ENCODE data around the gene SLC38A2.
"Not testable (repeated sequence)": the region's sequence is repeated elsewhere in the genome, so short reads cannot be mapped to it uniquely, and the experiment has no call there.

The SLC38A2 gene

DNA sequence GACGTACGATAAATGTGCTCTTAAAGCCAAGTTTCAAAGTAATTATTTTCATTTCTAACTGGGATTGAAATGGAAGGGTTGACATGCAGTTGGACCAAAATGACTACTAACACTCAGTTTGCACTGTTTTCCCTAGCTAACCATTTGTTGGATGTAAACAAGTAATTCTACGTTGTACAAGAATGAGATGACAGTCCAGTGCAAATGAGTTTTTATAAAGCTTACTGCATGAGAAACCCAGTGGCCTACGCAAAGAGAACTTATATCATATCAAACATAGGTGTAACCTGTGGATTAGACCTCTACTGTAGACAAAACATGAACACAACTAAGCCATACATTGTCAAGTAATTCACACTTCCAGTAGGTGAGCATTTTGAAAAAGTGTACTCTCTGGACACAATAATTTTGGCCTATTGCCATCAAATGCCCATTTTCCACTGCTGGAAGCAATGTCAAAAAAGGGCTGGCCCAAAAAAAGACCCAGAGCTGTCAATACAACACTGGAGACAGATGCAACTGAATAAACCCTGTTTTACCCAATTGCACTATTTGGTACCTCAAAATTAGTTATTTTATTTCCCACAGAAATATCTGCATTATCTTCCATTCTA, 12.8 kb downstream of the SLC38A2 start:
- DNase-seq: no peak

DNA sequence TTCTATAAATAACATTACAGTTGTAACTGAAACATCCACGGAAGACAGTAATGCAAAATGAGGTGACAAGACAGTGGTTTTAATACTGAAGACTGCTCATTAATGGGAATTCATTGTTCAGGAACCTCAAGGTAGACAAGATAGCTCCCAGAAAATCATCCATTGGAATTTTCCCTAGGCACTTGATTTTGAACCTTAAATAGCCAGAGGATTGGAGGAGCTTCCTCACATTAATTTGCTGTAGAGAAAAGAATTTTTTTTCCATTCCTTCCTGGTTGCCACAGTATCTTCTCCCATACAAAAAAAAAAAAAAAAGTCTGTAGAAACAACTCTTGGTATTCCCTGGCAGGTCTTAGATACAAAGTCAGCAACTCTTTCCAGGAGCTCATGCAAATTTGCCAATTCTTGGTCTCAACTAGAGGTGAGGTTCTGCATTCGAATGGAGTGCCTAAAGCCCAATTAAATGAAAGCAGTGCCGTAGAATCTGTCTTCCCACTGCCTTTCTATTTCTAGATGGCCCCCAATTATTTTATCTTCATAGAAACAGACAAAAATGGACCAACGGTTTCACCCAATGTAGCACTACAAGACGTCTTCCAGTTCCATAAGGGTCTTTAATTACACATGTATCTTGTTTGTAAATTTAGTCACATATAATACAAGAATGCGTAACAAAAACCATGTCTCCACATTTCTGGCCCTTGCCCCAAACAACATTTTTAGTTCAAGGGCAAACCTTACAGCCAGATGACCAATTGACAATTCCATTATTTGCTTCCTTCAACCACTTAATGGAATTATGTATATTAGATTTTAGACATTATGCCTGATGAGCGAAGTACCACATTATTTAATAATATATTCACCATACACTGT, 13.5 kb downstream of the SLC38A2 start:
- DNase-seq: no peak

DNA sequence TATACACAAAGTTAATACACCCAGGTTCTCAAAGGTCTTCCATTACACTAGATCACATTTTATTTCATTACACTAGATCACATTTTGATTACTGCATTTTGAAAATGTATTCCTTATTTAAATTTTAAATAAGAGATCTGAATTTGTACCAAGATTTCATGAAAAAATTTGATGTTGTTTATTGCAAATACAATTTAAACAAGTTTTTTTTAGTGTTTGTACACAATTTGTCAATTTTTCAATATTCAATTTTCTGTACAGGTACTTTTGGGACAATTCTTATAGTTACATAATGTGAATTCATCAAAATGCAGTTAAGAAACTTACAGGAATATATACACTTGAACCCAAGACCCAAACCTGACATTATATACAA, 14.3 kb downstream of the SLC38A2 start:
- DNase-seq: no peak

DNA sequence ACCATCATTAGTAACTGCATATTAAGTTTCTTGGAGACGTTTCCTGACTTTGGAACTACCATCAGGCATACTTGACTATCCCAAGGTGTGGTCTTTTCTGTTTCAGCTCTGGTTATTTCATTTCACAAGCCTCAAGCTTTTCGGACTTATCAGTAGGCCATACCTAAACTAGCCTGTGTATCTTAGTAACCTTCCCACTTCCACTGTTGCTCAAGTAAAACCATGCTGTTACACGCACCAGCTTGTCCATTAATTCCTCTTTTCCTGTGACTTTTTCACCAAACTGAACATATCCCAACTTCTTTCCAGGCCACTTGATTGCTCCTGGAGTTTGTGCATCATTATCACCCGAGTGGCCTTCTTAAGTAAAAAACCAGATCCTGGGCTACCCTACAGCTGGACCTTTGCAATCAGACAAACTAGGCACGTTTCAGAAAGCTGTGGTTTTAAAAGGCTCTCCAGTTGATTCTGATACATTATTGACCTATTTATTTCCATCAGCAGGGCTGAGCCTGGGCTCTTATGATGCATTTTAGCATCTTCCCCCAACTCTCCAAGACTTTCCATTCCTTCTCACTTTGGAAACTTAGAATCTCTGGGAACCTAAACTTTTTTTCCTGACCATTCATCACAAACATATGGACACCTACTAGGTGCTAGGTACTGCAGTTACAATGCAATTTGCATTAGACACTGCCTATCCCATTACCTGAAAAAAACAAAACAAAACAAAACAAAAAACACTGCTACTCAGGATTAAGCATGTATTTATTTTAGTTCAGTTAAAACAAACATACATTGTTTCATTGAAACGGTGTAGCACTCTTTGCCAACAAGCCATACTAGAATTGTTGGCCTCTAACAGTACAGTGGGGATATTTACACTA, 14.9 kb downstream of the SLC38A2 start:
- DNase-seq: no peak

DNA sequence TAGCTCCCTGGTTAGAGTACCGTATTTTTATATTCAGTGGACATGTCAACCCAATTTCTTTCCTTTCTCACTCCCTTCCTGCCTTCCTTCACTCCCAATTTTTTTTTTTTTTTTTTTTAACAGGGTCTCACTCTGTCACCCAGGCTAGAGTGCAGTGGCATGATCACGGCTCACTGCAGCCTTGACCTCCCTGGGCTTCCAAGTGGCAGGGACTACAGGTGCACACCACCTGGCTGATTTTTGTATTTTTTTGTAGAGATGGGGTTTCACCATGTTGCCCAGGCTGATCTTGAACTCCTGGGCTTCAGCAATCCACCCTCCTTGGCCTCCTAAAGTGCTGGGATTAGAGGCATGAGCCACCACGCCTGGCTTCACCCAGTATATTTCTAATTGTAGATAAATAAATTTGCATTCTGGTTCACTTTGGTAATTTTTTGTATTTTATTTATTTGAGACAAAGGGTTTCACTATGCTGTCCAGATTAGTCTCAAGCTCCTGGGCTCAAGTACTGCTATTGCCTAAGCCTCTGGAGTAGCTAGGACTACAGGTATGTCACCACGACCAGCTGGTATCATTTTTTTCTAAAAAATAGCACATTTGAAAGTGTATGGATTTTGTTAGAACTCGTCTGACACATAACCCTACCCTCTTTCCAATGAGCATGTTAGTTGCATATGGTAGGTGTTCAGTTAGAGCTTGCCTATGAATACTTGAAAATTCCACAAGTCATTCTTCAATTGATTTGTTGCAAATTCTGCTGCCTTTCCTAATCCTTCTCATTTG, 15.7 kb downstream of the SLC38A2 start:
- DNase-seq: no peak

DNA sequence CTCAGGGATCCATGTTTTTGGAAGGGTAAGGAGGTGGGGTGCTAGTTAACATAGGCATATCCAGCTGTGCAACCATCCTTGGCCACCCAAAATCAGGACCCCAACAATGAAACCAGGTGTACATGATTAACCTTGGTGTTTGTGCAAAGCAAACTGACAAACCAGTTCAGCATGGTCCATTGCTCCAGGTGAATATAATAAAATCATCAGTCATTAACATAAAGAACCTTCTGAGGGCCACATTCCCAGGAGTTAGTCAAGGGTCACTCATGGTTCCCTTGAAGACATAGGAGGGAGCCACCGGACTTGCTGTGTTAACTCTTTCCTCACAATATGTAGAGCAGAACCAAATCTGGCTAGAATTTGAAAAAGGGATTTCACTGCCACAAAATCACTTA, 17.8 kb downstream of the SLC38A2 start:
- no peak for DNase-seq

DNA sequence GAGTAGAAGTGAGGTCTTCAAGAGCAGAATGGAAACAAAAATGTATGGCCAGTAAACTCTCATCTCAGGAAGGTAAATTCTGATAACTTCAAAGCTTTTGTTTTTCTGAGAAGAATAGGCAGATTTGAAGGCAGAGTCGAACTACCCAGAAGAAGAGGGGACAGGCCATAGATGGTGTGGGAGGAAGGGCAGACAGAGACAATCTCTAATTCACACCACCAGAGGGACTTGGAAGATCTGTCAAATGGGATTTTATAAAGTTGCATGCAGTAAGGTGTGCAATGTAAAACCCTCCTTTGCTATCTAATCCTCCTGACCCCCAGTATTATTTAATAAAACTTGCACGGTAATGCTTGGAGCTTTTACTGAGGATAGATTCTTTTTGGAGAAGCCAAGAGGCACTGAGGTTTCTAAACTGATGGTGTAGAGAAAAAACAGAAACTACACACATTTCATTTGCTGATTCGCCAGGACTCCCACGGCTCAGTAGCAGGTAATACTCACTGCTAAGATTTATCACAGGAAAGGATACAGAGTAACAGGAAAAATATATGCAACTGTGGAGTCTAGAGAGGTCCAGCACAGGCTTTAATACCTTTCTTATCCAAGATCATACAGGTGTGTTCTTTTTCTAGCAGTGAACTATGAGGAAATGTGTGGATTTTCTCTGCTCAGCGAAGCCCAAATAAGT, 18.3 kb downstream of the SLC38A2 start:
- DNase-seq: no peak

DNA sequence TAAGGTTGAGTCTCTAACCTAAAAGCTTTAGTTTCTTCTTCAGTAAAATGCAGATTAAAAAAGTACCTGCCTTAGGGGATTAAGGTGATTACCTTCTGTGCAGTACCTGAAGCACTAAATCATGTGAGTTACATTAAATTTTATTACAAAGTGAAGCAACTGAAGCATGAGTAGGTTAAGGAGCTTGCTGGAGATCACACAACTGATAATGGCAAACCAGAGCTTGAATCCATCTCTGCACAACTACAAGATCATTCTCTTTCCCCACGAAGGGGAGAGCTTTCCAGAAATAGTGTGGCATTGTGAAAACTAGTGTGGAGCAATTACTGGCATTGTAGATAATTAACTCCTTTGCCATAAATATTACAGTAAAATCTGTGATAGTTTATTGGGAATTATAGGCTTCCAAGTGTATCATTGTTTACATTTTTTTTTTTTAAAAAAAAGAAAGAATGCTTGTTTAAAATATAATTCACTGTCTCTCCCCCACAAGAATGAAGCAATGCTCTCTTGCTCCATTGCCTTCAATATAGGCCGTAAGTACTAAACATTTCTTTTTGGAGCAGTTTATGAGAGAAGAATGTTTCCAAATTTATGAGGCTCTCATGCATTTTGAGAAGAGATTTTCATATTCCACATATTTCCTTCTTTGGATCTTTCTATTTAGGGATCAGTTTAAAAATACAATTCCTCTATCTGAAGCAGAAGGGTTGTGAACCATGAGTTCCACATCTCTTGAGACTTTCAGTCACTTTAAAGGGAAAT, 20.5 kb downstream of the SLC38A2 start:
- DNase-seq: no peak

DNA sequence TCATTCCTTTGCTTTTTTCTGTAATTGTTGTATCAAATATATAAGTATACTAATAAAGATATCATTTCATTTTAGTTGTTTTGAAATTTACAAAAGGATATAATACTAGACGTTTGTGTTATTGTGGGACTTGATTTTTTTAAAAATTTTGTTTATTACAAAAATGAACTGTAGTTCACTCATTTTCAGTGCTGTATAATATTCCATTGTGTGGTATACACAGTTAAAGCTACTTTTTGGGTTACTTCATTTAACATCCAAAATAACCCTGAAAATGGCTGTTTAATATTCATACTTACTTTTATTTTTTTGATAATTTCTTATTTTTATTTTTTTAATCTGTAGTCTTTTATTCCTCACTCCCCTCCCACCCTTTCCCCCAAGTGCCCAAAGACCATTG, 21.4 kb downstream of the SLC38A2 start:
- no peak for DNase-seq

DNA sequence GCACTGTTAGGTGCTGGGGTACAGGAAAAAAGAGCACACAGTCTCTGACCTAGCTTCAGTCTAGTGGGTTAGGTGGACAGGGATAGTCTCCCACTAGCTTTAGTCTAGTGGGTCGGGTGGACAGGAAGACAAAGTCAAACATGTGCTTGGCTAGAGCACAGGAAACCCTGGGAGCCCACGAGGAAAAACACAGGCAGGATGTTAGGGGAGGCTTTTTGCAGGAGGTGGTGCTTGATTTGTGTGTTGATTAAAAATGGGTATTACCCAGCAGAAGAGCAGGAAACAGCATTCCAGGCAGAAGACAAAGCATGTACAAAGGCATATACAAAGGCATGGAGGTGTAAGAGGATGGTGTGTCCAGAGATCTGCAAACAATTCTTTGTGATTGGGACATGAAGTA, 23.3 kb downstream of the SLC38A2 start:
- no peak for DNase-seq

DNA sequence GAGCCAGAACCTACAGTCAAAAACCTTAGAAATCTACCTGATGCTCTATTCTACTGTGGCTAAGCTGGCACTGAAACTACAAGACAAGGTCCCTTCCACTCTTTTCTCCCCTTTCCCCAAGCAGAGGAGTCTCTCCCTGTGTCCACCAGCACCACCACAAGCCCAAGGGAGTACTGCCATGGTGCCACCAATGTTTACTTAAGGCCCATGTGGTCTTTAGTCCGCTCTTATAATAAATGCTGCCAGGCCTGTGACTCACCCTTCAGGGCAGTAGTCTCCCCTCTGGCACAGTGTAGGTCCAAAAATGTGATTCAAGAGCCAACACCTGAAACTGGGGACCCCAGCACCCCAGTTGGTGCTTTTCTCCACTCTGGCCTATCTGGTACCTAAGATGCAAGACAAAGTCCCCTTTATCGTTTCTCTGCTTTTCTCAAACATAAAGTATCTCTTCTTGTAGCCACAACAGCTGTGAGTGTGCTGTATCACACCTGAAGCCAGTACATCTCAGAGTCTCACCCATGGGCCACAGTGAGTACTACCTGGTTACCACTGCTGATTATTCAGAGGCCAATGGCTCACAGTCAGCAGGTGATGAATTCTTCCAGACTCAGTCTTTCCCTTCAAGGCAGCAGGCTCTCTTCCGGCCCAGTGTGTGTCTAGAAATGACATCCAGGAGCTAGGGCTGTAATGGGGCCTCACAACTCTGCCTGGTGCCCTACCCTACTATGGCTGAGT, 29.3 kb downstream of the SLC38A2 start:
- no peak for DNase-seq

DNA sequence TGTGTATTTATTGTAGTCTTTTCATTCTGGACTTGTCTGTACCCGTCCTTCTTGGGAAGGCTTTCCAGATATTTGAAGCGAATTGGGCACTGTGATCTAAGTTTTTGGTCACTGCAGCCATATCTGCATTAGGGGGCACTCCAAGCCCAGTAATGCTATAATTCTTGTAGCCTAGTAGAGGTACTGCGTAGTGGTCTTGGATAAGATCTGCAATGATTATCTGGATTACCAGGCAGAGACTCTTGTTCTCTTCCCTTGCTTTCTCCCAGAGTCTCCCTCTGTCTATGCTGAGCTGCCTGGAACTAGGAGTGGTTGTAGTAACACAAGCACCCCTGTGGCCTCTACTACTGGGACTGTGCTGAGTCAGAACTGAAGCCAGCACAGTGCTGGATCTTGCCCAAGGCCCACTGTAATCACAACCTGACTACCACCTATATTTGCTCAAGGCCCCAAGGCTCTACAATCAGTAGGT, 30.0 kb downstream of the SLC38A2 start:
- no peak for DNase-seq

DNA sequence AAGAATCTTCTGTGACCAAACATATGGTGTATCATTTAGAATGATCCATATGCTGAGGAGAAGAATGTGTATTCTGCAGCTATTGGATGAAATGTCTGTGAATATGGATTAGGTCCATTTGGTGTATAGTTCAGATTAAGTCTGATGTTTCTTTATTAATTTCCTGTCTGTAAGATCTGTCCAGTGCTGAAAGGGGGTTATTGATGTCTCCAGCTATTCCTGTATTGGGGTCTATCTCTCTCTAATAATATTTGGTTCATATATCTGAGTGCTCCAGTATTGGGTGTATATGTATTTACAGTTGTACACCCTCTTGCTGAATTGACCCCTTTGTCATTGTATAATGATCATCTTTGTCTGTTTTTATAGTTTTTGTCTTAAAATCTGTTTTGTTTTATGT, 33.5 kb downstream of the SLC38A2 start:
- no peak for DNase-seq

DNA sequence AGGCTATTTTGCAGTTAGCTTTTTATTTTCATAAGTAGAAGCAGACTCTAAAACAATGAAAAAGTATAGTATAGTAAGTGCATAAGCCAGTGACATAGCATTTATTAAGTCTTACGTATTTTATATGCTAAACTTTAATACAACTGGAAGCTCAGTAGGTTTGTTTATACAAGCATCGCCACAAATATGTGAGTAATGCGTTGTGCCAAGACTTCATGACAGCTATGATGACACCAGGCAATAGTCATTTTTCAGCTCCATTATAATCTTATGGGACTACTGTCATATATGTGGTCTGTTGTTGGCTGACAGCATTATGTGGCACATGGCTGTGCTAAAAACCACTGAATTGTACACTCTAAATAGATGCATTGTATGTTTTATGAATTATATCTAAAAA, 40.3 kb downstream of the SLC38A2 start:
- no peak for DNase-seq

DNA sequence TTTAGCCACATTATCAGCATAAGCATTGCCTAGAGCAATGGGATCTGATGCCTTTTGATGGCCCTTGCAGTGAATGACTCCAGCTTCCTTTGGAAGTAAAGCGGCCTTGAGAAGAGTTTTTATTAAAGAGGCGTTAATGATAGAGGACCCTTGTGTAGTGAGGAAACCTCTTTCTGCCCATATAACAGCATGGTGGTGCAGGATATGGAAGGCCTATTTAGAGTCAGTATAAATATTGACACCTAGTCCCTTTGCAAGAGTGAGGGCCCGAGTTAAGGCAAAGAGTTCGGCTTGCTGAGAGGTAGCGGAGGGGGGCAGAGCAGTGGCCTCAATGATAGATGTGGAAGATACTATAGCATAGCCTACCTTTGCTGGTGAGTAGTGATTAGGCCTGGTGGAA, 47.5 kb downstream of the SLC38A2 start:
- DNase-seq: not testable (repeated sequence)

DNA sequence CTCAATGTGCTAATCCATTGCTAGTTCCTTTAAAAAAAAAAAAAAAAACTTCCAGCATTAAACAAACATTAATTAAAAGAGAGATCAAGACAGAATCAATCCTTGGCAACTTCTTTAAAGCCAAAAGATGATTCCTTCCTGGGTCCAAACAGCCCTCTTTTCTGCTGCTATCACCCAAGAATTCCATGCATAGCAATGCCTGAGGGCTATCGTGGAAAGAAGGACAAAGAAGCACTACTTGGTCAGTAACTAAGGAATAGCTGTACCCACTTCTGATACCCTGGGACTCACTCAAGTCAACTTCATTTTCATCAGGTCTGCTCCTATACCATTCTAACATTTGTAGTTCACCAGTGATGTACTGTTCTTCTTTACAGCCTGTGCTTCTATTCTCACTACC, 51.8 kb downstream of the SLC38A2 start:
- no peak for DNase-seq

DNA sequence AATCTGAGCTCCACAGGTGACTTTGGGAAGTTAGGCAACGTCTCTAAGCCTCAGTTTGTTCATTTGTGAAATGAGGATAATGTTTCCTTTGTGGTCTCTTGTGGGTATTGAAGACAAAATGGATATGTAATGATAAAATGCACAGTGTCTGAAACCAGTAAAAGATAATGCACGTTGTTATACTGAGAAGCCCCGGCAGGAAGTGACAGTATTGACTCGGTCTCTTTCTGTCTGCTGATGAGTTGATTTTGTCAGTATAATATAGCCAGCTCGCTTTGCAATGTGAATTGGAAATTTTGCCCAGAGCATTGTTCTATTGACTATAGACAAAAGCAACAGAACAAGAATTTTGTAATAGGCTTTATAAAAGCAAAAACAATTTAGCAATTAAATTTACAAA, 54.5 kb downstream of the SLC38A2 start:
- no peak for DNase-seq
